Medulla oblongata (tissue), 1 donor: ENCODE results near the gene CPLX3.

Experiments
- DNase-seq: peaks from one replicate; pipeline ENCODE4 v3.0.0-alpha.2; 2015; ENCODE audit errors: extremely low spot score

The CPLX3 gene

GRCh38 chr15:74870436-74871215, 44.2 kb downstream of the CPLX3 start:
- DNase-seq = no peak

DNA sequence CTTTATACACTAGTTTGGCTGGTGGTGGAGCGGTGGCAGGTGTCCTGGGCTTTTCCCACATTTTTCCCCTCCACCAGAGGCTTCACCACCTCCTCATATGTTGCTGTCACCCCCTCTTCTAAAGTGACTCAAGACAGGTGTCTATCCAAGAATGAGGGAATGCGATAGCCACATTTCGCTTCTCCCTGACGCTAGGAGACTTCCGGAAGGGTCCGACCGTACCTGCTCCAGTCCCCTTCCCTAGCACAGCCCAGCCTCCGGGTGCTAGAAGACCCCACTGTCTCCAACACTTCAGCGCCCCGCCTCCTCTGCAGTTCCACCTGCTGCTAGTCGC, 46.2 kb downstream of the CPLX3 start:
- DNase-seq = no peak

DNA sequence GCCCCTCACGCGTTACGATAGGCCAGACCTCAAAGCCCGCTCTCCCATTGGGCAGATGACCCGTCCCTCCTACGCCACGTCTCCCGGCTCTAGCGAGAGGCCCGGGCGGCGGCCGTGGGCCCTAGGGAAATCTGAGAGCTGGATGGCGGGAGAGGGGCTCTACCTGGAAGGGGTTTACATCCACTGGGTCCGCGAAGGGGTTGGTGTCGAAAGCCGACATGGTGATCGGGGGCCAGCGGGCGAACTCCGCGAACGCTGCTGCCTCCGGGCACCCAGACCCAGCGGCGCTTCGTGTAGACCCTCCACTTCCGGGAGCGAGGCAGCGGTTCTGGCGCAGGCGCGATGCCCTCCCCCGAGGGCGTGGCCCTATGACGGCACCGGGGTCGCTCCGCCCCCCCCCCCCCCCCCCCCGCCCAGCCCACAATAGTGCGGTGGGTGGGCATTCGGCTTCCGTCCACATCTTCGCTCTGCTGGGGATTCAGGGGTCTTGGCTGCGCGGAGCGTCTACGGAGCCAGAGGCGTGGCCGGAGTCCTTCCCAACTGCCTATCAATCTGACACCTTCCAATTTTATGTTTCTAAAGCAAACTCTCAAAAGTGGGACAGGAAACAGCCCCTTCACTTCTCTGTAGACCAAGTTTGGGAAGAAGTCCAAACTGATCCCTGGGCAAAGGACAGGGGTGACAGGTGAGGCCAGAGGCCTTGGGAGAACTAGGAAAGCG, 46.8 kb downstream of the CPLX3 start, which contains the start of gene SCAMP2:
SCAMP2 (minus strand) TSS at position 330 of the 720 bp plus-strand sequence; CDS start at position 220, 110 bp downstream.
- DNase-seq = peak; percentile 98

DNA sequence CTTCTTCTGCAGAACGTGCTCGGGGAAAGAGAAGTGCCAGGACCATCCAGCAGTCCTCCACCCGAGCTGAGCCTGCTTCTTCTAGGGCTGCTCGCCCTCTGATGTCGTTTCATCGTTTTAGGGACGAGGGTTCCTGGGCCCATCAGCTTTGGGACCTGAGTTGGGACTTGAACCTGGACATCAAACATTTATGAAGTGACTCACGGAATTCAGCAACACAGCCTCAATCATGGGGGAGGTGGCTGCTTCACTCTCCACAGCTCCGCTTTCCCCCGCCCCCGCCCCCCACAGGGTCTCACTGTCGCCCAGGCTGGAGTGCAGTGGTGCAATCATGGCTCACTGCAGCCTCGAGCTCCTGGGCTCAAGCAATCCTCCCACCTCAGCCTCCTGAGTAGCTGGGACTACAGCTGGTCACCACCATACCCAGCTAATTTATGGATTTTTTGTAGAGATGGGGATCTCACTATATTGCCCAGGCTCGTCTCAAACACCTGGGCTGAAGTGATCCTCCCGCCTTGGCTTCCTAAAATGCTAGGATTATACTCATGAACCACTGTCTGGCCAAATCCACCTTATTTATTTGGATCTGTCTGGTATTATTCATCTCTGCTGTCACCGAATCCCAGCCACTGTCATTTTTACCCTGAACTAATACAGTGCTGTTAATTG, 47.5 kb downstream of the CPLX3 start:
- DNase-seq = peak; percentile 49

GRCh38 chr15:74878273-74878672, 51.8 kb downstream of the CPLX3 start:
- no peak for DNase-seq
